Mesendoderm (in vitro differentiated cells): ENCODE results near the gene AKT3.

ENCODE experiments used
- DNase-seq: peaks from one replicate; pipeline ENCODE4 v3.0.0; 2013
- H2AK5ac ChIP-seq: 2 replicates; pipeline ENCODE4 v1.6.1; 2013; ENCODE audit warnings: low read length, inconsistent platforms
- H2BK120ac ChIP-seq: 2 replicates; pipeline ENCODE4 v1.6.1; 2013; ENCODE audit warnings: low read depth, mild to moderate bottlenecking, low read length, moderate library complexity, mixed read lengths
- H2BK15ac ChIP-seq: replicated peaks from 2 replicates; pipeline ENCODE4 v1.6.1; 2013; ENCODE audit warnings: low read depth, mild to moderate bottlenecking, moderate library complexity
- H2BK5ac ChIP-seq: 2 replicates; pipeline ENCODE4 v1.6.1; 2013; ENCODE audit warnings: low read length, inconsistent platforms
- H3K18ac ChIP-seq: 2 replicates; pipeline ENCODE4 v1.6.1; 2013; ENCODE audit warnings: mild to moderate bottlenecking, low read length, mixed read lengths
- H3K23ac ChIP-seq: one replicate; pipeline ENCODE4 v1.6.1; 2013; ENCODE audit warnings: low read length
- H3K27ac ChIP-seq: 2 replicates; pipeline ENCODE4 v1.5.1; 2013; ENCODE audit warnings: low read depth, mild to moderate bottlenecking, inconsistent platforms, low read length, moderate library complexity
- H3K27me3 ChIP-seq: 2 replicates; pipeline ENCODE4 v1.6.1; 2013; ENCODE audit warnings: low read length, control low read depth, mild to moderate bottlenecking, inconsistent platforms; ENCODE audit not compliant: insufficient read depth, poor library complexity
- H3K36me3 ChIP-seq: 2 replicates; pipeline ENCODE4 v1.6.1; 2013; ENCODE audit warnings: low read length, inconsistent platforms; ENCODE audit not compliant: control insufficient read depth, insufficient read depth
- H3K4ac ChIP-seq: one replicate; pipeline ENCODE4 v1.6.1; 2013; ENCODE audit warnings: low read depth, mild to moderate bottlenecking, low read length, moderate library complexity
- H3K4me1 ChIP-seq: 2 replicates; pipeline ENCODE4 v1.6.1; 2013; ENCODE audit warnings: low read depth, low read length, inconsistent platforms; ENCODE audit not compliant: control insufficient read depth
- H3K4me2 ChIP-seq: 2 replicates; pipeline ENCODE4 v1.6.1; 2013; ENCODE audit warnings: low read length
- H3K4me3 ChIP-seq: 2 replicates; pipeline ENCODE4 v1.5.1; 2013; ENCODE audit warnings: mild to moderate bottlenecking, low read length
- H3K56ac ChIP-seq: one replicate; pipeline ENCODE4 v1.6.1; 2013; ENCODE audit warnings: low read length
- H3K79me1 ChIP-seq: 2 replicates; pipeline ENCODE4 v1.6.1; 2013; ENCODE audit warnings: low read length, inconsistent platforms
- H3K79me2 ChIP-seq: 2 replicates; pipeline ENCODE4 v1.6.1; 2013; ENCODE audit warnings: mild to moderate bottlenecking, low read length; ENCODE audit not compliant: control insufficient read depth, insufficient read depth
- H3K9ac ChIP-seq: 2 replicates; pipeline ENCODE4 v1.6.1; 2013; ENCODE audit warnings: low read length, inconsistent platforms
- H4K5ac ChIP-seq: one replicate; pipeline ENCODE4 v1.6.1; 2013; ENCODE audit warnings: low read length
- H4K8ac ChIP-seq: one replicate; pipeline ENCODE4 v1.6.1; 2013; ENCODE audit warnings: low read depth, mild to moderate bottlenecking, control low read depth, low read length, moderate library complexity
- WGBS: extraction: QIAGEN DNeasy Blood & Tissue Kit; methylation state at CpG from one replicate; pipeline ENCODE4 v1.1.7; 2013; ENCODE audit warnings: low lambda C conversion rate, missing lambda C conversion rate; ENCODE audit not compliant: insufficient coverage; ENCODE audit errors: extremely low coverage; 5-methylcytosine and 5-hydroxymethylcytosine counted together

The AKT3 gene

DNA sequence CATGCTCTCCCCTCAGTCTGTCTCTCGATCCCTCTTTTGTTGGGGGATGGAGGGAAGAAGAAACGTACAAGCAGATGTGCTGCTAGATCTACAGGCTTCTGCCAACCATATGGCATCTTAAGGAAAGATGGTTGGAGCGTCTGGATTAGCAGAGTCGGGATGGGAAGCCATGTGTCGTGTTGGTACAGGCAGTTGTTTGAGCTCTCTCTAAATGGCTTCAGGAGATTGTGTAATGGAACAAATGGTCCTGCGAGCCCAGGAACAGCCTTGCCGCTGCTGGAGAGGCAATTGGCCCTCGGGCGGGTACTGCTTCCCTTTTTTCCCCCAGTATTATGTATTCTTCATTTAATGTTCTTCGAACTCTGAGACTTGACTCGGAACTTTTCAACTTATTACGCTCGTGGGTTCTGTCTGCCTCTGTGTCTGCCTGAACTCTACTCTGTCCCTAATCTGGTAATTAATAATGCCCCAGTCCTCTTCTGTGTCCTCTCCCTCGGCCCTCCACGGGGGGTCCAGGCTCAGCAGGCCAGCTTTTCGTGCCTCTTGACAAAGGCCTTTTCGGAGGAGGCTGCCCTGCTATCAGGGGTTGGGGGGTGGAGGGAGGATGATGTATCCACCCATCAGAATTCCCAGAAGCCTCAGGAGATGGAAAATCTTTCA lies 378.9 kb downstream of the AKT3 start:
- H3K27ac ChIP-seq: no peak overlapping the region
- peak; percentile 45 for DNase-seq

DNA sequence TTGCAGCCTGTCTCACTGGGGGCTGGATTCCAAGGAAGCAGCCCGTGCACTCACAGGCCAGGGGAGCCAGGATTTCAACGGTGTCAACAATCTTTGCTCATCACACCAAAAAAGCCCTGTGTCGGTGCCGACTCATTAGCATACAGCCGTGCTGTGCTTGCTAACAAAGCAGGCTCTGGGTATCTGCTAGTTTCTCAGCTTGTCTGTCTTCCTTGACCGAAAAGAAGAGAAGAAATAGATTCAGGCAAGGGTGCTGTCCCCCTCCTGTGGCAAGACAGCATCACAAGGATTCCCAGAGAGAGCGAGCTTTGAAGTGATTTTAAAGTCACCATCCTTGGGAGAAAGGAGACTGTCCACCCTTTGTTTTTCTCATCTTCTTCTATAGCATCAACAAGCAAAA lies 379.5 kb downstream of the AKT3 start:
- peaks cover 2% of the 10 kb centered on the region for H3K4me1 ChIP-seq
- WGBS: no CpG with 5 or more reads among the region's 7 CpGs

More for the DNA sequence above, 378.9 kb downstream of the AKT3 start:
- no peaks in the 10 kb centered on the region for H3K79me2 ChIP-seq
- H4K5ac ChIP-seq: no peak overlapping the region
- H3K4ac ChIP-seq: no peak overlapping the region
- no peak overlapping the region for H3K23ac ChIP-seq
- H2BK120ac ChIP-seq: no peak overlapping the region
- no peak overlapping the region for H2BK15ac ChIP-seq
- no peak overlapping the region for H3K4me3 ChIP-seq
- no peaks in the 10 kb centered on the region for H3K36me3 ChIP-seq
- H3K4me1 ChIP-seq: peaks cover 2% of the 10 kb centered on the region
- no peak overlapping the region for H3K56ac ChIP-seq
- no peak overlapping the region for H2AK5ac ChIP-seq
- H2BK5ac ChIP-seq: no peak overlapping the region
- H3K4me2 ChIP-seq: no peak overlapping the region
- H3K9ac ChIP-seq: no peak overlapping the region
- H3K27me3 ChIP-seq: no peaks in the 10 kb centered on the region
- no peak overlapping the region for H4K8ac ChIP-seq
- H3K79me1 ChIP-seq: no peaks in the 10 kb centered on the region
- no peak overlapping the region for H3K18ac ChIP-seq
- WGBS: no CpG with 5 or more reads among the region's 17 CpGs

DNA sequence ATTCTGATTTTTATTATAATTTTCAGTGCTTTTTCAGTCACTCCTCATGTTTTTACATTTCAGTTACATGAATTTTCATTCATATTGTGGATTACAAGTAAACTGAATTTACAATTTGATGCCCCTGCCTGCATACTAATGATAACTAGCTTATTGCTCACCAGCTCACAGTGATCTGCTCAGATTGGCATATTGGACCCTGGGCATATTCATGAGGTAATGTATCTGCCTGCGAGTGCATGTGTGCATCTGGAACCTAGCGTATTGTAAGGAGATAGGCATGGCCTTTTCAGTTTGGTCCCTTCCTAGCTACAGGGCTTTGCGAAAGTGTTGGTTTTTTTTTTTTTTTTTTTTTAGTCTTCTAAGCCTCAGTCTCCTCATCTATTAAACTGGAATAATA lies 380.5 kb downstream of the AKT3 start:
- no peaks in the 10 kb centered on the region for H3K36me3 ChIP-seq
- H3K4ac ChIP-seq: no peak overlapping the region
- H3K56ac ChIP-seq: no peak overlapping the region
- no peak overlapping the region for H3K23ac ChIP-seq
- no peak overlapping the region for H4K5ac ChIP-seq
- no peak overlapping the region for H2BK120ac ChIP-seq
- no CpG with 5 or more reads among the region's 3 CpGs for WGBS
- DNase-seq: no peak
- H3K27me3 ChIP-seq: no peaks in the 10 kb centered on the region
- H3K4me1 ChIP-seq: peaks cover 1% of the 10 kb centered on the region
- H3K79me1 ChIP-seq: no peaks in the 10 kb centered on the region
- H2BK15ac ChIP-seq: no peak overlapping the region
- H3K79me2 ChIP-seq: no peaks in the 10 kb centered on the region
- H3K9ac ChIP-seq: no peak overlapping the region
- H4K8ac ChIP-seq: no peak overlapping the region
- no peak overlapping the region for H2AK5ac ChIP-seq
- H3K27ac ChIP-seq: no peak overlapping the region
- no peak overlapping the region for H2BK5ac ChIP-seq
- no peak overlapping the region for H3K4me2 ChIP-seq
- no peak overlapping the region for H3K4me3 ChIP-seq
- no peak overlapping the region for H3K18ac ChIP-seq

More for the DNA sequence above, 379.5 kb downstream of the AKT3 start:
- Histone ChIP-seq H3K27me3 (no peaks in the 10 kb centered on the region), H2BK15ac (no peak overlapping the region), H4K8ac (no peak overlapping the region), H2AK5ac (no peak overlapping the region), H3K27ac (no peak overlapping the region), H3K4me2 (no peak overlapping the region), H3K79me2 (no peaks in the 10 kb centered on the region), H3K23ac (no peak overlapping the region), H3K4me3 (no peak overlapping the region), H4K5ac (no peak overlapping the region), H3K9ac (no peak overlapping the region), H3K56ac (no peak overlapping the region), H3K18ac (no peak overlapping the region), H3K4ac (no peak overlapping the region), H2BK5ac (no peak overlapping the region), H2BK120ac (no peak overlapping the region), H3K36me3 (no peaks in the 10 kb centered on the region), H3K79me1 (no peaks in the 10 kb centered on the region)
- DNase-seq: peak; percentile 75

DNA sequence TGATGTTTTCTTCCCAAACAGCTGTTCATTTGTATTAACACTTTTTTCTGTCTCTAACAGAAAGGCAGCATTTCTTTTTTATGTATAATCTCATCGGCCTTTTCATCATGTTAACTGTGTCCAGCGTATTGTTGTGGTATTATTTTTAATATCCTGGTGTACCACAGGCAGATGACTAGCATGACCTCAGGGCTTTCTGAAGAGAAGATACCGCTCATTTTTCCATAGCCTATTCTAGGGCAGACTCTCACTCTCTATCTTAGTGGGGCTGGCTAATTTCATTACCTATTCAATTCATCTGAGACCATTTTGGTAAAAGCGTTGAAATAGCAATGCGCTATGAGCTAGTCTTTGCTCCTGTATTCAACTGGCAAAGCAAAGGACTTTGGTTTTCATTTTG lies 384.3 kb downstream of the AKT3 start:
- Histone ChIP-seq H3K4ac (no peak overlapping the region), H3K23ac (no peak overlapping the region), H3K18ac (no peak overlapping the region), H2AK5ac (no peak overlapping the region), H2BK120ac (no peak overlapping the region), H3K9ac (no peak overlapping the region), H3K79me1 (no peaks in the 10 kb centered on the region), H2BK15ac (no peak overlapping the region), H2BK5ac (no peak overlapping the region), H3K36me3 (no peaks in the 10 kb centered on the region), H3K56ac (no peak overlapping the region), H4K5ac (no peak overlapping the region), H3K4me3 (no peak overlapping the region), H3K4me1 (no peaks in the 10 kb centered on the region), H3K27me3 (no peaks in the 10 kb centered on the region), H3K4me2 (no peak overlapping the region), H4K8ac (no peak overlapping the region), H3K79me2 (no peaks in the 10 kb centered on the region), H3K27ac (no peak overlapping the region)
- DNase-seq: no peak
- no CpG with 5 or more reads among the region's 5 CpGs for WGBS

DNA sequence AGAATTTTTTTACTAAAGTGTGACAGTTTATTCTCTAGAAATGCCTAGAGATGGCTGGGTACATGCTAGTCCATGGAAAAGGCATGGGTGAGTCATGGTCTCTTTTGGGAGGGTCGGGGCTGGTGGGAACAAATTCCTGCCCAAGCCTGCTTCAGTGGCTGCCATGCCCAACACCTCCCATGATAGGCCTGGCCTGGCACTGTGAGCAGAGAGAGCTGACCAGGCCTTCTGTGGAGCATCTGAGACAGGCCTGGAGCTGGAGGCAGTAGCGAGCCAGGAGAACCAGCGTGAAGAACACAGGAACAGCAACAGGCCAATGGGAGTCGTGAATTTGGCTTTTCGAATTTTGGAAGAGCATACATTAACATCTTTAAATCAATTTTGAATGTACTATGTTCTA lies 385.0 kb downstream of the AKT3 start:
- Histone ChIP-seq H3K18ac (no peak overlapping the region), H3K56ac (no peak overlapping the region), H3K79me2 (no peaks in the 10 kb centered on the region), H3K27me3 (no peaks in the 10 kb centered on the region), H3K4me1 (no peaks in the 10 kb centered on the region), H2BK120ac (no peak overlapping the region), H3K9ac (no peak overlapping the region), H4K5ac (no peak overlapping the region), H3K23ac (no peak overlapping the region), H3K36me3 (no peaks in the 10 kb centered on the region), H3K4ac (no peak overlapping the region), H2BK5ac (no peak overlapping the region), H4K8ac (no peak overlapping the region), H3K27ac (no peak overlapping the region), H3K4me3 (no peak overlapping the region), H3K79me1 (no peaks in the 10 kb centered on the region), H2BK15ac (no peak overlapping the region), H2AK5ac (no peak overlapping the region), H3K4me2 (no peak overlapping the region)
- peak; percentile 28 for DNase-seq
- no CpG with 5 or more reads among the region's 5 CpGs for WGBS
